ENCODE results near the gene KDELR3. TPM values are rescaled to one million over a fixed set of nuclear protein-coding genes. Genes with fewer than 3 reads are reported as not detected.

Gene KDELR3
- total and polyA plus RNA-seq, 2 of the 8 experiments (the other 6 are each of a cell fraction or from before 2014, with no cell fraction given), result 7.9 to 13.0 TPM

- TF ChIP-seq CHD7 (IDR thresholded peaks at IDR 0.05; ENCODE audit: insufficient replicate concordance, low read length), result no peak
- TF ChIP-seq BCL11A (IDR thresholded peaks at IDR 0.05; ENCODE audit: low read depth in 2 of 2, low read length in 2 of 2), result no peak
- TF ChIP-seq FOSL1 (IDR thresholded peaks at IDR 0.05; ENCODE audit: insufficient read depth, low read depth, low read length), result no peak
- TF ChIP-seq CTCF (IDR thresholded peaks at IDR 0.05; ENCODE audit: control extremely low read depth in 1 of 3, insufficient read depth in 1 of 3, low read depth in 1 of 3, low read length in 3 of 3), result no peak
- TF ChIP-seq BACH1 (IDR thresholded peaks at IDR 0.05; ENCODE audit: low read length), result no peak
- TF ChIP-seq KDM1A (IDR thresholded peaks at IDR 0.05; ENCODE audit: borderline replicate concordance, low read length), result no peak
- TF ChIP-seq CHD1 (IDR thresholded peaks at IDR 0.05; ENCODE audit: low read depth, low read length), result no peak
Measured at GRCh38 chr22:38437416-38437815, 30.5 kb upstream of the KDELR3 start (continued).
